Effector memory CD8-positive, alpha-beta T cell (primary cell): Measurements from ENCODE around the gene QARS1.

ENCODE experiments used
- ATAC-seq: fragments of 150-1000 bp; cut with Tn5 transposase; replicated peaks from 2 replicates; pipeline ENCODE4 v1.10.0; 2021; ENCODE audit warnings: mild to moderate bottlenecking, moderate library complexity
- DNase-seq, 3 experiments: peaks; one replicate each; pipeline ENCODE4 v3.0.0; 2021
- H3K27ac Mint-ChIP-seq, 2 donors: one replicate each; pipeline ENCODE4 v1.8.0; 2022; ENCODE audit warnings: mild to moderate bottlenecking in 2 of 2, mixed read lengths in 2 of 2, moderate library complexity in 2 of 2
- H3K27me3 Mint-ChIP-seq, 2 donors: one replicate each; pipeline ENCODE4 v1.8.0; 2022; ENCODE audit warnings: mixed read lengths in 2 of 2
- H3K36me3 Mint-ChIP-seq: one replicate; pipeline ENCODE4 v1.8.0; 2022; ENCODE audit warnings: mild to moderate bottlenecking, moderate library complexity, mixed read lengths; ENCODE audit not compliant: insufficient read depth
- H3K4me1 Mint-ChIP-seq, 2 donors: one replicate each; pipeline ENCODE4 v1.8.0; 2022; ENCODE audit warnings: low read depth in 2 of 2, mixed read lengths in 2 of 2
- H3K4me3 Mint-ChIP-seq, 2 donors: one replicate each; pipeline ENCODE4 v1.8.0; 2022; ENCODE audit warnings: mild to moderate bottlenecking in 2 of 2, mixed read lengths in 2 of 2, moderate library complexity in 2 of 2
- H3K9me3 Mint-ChIP-seq, 2 donors: one replicate each; pipeline ENCODE4 v1.8.0; 2022; ENCODE audit warnings: mixed read lengths in 2 of 2

The QARS1 gene

DNA sequence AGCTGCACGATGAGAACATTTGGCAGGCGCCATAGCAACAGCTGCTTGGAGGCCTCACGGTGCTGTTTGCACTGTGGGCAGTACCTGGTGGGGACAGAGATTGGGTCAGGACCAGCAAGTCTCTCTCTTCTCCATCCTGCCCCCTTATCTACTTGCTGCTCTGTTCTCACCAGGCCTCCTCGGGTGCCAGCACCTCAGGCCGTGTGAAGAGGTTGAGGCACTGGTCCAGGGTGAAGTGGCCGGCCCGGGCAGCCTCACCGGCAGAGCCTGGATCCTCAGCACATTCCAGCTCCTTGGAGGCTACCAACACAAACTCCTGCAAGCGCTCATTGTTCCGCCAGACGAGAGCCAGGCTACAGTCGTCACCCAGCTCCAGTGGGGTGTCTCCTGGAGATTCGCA is 6.2 kb upstream of the QARS1 start:
- Mint-ChIP-seq H3K27me3 (no peaks in the 10 kb centered on the region), H3K27ac (no peak overlapping the region), H3K9me3 (no peaks in the 10 kb centered on the region), H3K4me3 (no peak overlapping the region), H3K4me1 (peaks cover 0 to 1% of the 10 kb centered on the region in 2 donors), H3K36me3 (peaks cover 26% of the 10 kb centered on the region)
- ATAC-seq (no peak), DNase-seq (no peak)

GRCh38 chr3:49108346-49108745 is 3.8 kb upstream of the QARS1 start:
- H3K9me3 Mint-ChIP-seq = no peaks in the 10 kb centered on the region
- DNase-seq (no peak), ATAC-seq (no peak)
- peaks cover 17 to 20% of the 10 kb centered on the region in 2 donors for H3K4me1 Mint-ChIP-seq
- H3K27ac Mint-ChIP-seq = no peak overlapping the region
- H3K4me3 Mint-ChIP-seq = no peak overlapping the region
- no peaks in the 10 kb centered on the region for H3K27me3 Mint-ChIP-seq
- peaks cover 34% of the 10 kb centered on the region for H3K36me3 Mint-ChIP-seq

- Mint-ChIP-seq H3K27ac (peak overlapping the region; percentile 97 to 99), H3K27me3 (no peaks in the 10 kb centered on the region), H3K36me3 (peaks cover 43% of the 10 kb centered on the region), H3K4me3 (peak overlapping the region; percentile 99), H3K9me3 (no peaks in the 10 kb centered on the region), H3K4me1 (peaks cover 25 to 29% of the 10 kb centered on the region in 2 donors)
- no peak for ATAC-seq
- no peak for DNase-seq
These were observed 518 bp downstream of the QARS1 start for GRCh38 chr3:49104052-49104426.

DNA sequence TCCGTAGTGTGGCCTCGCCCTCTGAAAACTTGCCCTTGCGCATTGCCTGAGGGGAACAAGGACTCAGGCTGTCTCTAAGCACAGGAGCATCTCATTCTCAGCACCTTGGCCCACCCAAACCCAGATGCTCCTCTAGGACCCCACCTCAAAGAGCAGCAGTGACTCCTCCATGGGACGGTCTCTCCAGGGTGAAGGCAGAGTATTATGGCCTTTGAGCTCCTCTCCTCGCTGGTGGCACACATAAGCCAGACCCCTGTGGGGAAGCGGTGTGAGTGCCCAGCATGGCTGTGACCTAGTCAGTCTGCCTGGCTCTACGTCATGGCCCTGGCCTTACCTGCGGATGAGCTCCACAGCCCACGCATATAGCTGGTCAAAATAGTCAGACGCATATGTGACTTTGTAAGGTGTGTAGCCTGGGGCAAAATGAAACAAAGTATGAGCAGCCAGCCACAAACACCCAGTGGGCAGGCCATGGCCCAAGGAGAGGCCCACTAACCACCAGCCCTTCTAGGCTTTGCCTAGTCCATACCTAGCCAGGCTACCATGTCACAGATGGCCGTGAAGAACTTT is 4.4 kb downstream of the QARS1 start:
- Mint-ChIP-seq H3K27me3 (no peaks in the 10 kb centered on the region), H3K4me3 (no peak overlapping the region), H3K4me1 (peaks cover 25% of the 10 kb centered on the region in 2 donors), H3K36me3 (peaks cover 63% of the 10 kb centered on the region), H3K9me3 (no peaks in the 10 kb centered on the region), H3K27ac (no peak overlapping the region)
- DNase-seq (no peak), ATAC-seq (no peak)

- Mint-ChIP-seq H3K36me3 (peaks cover 58% of the 10 kb centered on the region), H3K9me3 (no peaks in the 10 kb centered on the region), H3K27me3 (no peaks in the 10 kb centered on the region), H3K4me3 (no peak overlapping the region), H3K27ac (no peak overlapping the region), H3K4me1 (peaks cover 16 to 20% of the 10 kb centered on the region in 2 donors)
- ATAC-seq (no peak), DNase-seq (no peak)
These were observed 5.5 kb downstream of the QARS1 start for GRCh38 chr3:49098910-49099630.

DNA sequence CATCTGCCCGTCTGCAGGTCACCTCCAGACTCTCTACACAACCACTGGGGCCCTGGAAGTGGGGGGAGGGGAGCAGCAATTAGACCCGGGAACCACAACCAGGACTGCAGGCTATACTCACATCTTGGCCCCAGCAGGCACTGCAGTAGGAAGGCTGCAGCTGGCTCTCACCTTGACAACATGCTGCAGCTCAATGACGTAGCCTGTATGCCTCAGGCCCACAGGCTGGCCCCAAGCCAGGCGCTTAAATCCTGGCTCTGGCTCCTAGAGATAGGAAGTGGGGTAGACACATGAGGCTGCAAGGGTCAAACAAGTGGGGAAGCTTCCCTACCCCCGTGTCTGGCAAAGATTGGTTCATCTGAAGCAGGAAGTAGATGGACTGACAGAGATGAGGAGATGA is 6.1 kb downstream of the QARS1 start:
- H3K4me3 Mint-ChIP-seq = no peak overlapping the region

DNA sequence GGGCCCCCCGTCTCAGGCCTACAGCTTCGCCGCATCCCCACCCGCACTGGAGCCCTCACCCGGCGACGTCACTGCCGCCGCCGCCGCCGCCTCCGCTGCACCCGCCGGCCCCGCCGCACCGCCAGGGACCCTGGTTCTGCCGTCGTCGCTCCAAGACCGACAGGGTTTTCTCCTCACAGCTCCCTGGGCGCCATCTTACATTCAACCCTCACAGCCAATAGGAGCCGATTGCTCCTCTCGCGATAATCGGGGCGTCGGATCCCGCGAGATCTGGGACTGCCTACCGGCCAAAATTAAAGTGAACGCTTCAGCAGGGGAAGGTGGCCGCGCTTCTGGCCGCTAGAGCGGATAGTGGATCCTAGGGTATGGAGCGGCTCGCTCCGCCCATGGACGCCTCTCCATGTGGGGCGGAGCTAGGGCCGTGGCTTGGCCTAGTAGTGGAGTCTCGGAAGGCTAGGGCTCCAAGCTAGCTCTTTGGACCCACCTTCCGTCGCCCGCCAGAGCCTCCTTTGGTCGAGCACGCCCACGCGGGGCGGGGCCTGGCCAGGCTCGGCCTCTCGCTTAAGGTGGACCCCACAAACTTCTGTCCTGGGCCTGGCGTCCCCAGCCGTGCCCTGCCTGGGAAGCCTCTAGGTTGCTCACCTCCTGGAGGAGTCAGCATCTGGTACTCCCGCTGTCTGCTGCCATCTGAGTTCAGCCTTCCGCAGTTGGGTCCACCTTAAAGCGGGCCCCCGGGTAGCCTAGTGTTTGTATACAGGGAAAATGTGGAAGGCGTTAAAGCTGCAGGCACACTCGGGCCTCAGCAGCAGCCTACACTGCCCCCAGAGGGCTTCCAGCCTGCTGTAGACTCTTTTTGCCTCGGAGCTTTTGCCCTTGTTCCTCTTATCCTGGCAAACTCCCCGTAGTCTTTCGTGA is 10.4 kb downstream of the QARS1 start, which contains the start of gene QRICH1:
QRICH1 (minus strand) TSS at position 219 of the 915 bp plus-strand sequence. CDS start 17,054 bp downstream, outside the sequence.
- Mint-ChIP-seq H3K4me1 (peaks cover 18 to 34% of the 10 kb centered on the region in 2 donors), H3K36me3 (peaks cover 73% of the 10 kb centered on the region), H3K27me3 (no peaks in the 10 kb centered on the region), H3K27ac (peak within 1 kb of the TSS; percentile 94 to 98), H3K9me3 (no peaks in the 10 kb centered on the region), H3K4me3 (peak within 1 kb of the TSS; percentile 92 to 99)
- peak; percentile 75 for ATAC-seq
- DNase-seq = peak; percentile 95 to 97 (median 95)

More for the DNA sequence above, 6.1 kb downstream of the QARS1 start:
- DNase-seq = no peak
- no peak for ATAC-seq
- Mint-ChIP-seq H3K9me3 (no peaks in the 10 kb centered on the region), H3K36me3 (peaks cover 57% of the 10 kb centered on the region), H3K27ac (no peak overlapping the region), H3K27me3 (no peaks in the 10 kb centered on the region), H3K4me1 (peaks cover 10 to 14% of the 10 kb centered on the region in 2 donors)

DNA sequence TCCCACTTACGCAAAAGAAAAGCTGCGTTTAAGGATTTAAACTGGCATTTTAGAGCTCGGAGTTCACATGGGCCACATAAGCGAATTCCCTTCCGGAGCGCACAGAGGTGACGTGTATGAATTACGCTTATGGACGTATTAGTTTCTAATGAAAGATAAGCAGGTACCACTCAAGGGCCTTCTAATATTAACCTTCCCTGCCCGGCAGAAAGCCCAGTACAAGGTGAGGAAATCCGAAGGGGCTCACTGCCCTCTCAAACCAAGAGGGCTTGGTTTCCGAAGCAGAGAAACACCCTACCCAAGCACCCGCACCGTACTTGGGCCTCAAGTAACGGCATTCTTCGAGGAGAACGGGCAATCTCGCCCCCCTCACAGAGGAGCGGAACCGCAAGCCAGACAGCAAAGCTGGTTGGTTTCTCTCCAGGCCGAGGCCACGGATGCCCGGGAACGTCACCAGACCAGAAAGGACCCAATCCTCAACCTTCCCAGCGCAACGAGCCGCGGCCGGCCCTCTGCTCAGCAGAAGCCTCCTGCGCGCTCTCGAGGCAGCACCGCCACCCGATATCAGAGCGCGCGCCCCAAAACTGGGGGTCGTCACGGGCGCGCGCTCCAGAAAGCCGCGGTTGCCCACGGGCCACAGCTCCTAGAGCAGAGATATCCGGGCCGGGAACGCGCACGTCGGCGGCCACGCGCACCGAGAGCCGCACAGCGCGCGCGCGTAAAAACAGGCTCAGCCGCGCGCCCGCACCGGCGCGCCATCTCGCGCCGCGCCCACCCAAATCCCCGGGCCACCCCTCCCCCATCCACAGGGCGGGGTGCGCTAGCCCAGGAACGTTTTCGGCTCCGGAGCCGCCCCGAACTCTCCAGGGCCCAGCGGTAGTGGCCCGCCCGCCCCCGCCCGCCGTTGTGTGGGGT is 11.4 kb downstream of the QARS1 start:
- H3K4me1 Mint-ChIP-seq = peaks cover 20 to 39% of the 10 kb centered on the region in 2 donors
- no peaks in the 10 kb centered on the region for H3K27me3 Mint-ChIP-seq
- DNase-seq (peak; percentile 81 to 84 (median 83)), ATAC-seq (peak; percentile 40)
- peak overlapping the region; percentile 92 to 99 for H3K4me3 Mint-ChIP-seq
- peaks cover 74% of the 10 kb centered on the region for H3K36me3 Mint-ChIP-seq
- peak overlapping the region; percentile 94 to 98 for H3K27ac Mint-ChIP-seq
- H3K9me3 Mint-ChIP-seq = no peaks in the 10 kb centered on the region

GRCh38 chr3:49081429-49081828 is 23.1 kb downstream of the QARS1 start:
- H3K4me1 Mint-ChIP-seq = peaks cover 6 to 14% of the 10 kb centered on the region in 2 donors
- H3K27me3 Mint-ChIP-seq = no peaks in the 10 kb centered on the region
- DNase-seq = no peak
- H3K27ac Mint-ChIP-seq = no peak overlapping the region
- H3K4me3 Mint-ChIP-seq = no peak overlapping the region
- H3K36me3 Mint-ChIP-seq = peaks cover 59% of the 10 kb centered on the region
- H3K9me3 Mint-ChIP-seq = no peaks in the 10 kb centered on the region
- ATAC-seq = no peak

DNA sequence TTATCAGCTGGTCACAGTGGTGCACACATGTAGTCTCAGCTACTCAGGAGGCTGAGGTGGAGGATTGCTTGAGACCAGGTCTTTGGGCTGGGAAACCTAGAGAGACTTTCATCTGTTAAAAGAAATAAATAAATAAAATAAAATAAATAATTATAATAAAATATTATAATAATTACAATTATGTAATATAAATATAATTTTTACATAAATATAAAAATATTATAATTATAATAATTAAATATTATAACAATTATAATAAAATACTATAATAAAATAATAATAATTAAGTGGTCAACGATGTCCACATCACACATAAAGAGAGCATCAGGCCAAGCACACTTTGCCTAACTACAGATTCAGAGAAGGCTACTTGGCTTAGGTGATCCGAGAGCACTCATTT is 25.3 kb downstream of the QARS1 start:
- Mint-ChIP-seq H3K27ac (no peak overlapping the region), H3K9me3 (no peaks in the 10 kb centered on the region), H3K4me1 (peaks cover 5 to 14% of the 10 kb centered on the region in 2 donors), H3K36me3 (peaks cover 66% of the 10 kb centered on the region), H3K4me3 (no peak overlapping the region), H3K27me3 (no peaks in the 10 kb centered on the region)
- DNase-seq (no peak), ATAC-seq (no peak)

GRCh38 chr3:49076646-49077045 is 27.9 kb downstream of the QARS1 start:
- H3K9me3 Mint-ChIP-seq = no peaks in the 10 kb centered on the region
- peak overlapping the region; percentile 41 to 62 for H3K27ac Mint-ChIP-seq
- H3K4me3 Mint-ChIP-seq = no peak overlapping the region
- H3K27me3 Mint-ChIP-seq = no peaks in the 10 kb centered on the region
- ATAC-seq (no peak), DNase-seq (no peak)
- peaks cover 84% of the 10 kb centered on the region for H3K36me3 Mint-ChIP-seq
- peaks cover 3 to 14% of the 10 kb centered on the region in 2 donors for H3K4me1 Mint-ChIP-seq

DNA sequence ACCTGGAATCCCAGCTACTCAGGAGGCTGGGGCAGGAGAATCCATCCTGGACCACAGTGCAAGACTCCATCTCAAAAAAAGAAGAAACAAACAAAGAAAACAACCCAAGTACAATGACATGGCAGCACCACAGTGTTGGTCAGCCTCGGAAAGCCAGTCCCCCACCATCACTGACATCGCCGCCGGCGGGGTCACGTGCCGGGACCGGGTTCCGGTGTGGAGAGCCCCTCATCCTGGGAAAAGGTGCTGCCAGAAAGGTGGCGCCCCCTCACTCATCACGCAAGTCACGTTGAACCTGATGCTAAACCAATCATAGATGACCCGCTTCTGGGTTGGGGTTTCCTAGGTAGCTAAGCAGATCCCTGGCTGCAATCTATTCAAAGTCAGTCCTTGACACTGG is 28.4 kb downstream of the QARS1 start:
- peaks cover 3 to 14% of the 10 kb centered on the region in 2 donors for H3K4me1 Mint-ChIP-seq
- H3K9me3 Mint-ChIP-seq = no peaks in the 10 kb centered on the region
- no peak overlapping the region for H3K27ac Mint-ChIP-seq
- ATAC-seq (no peak), DNase-seq (no peak)
- H3K27me3 Mint-ChIP-seq = no peaks in the 10 kb centered on the region
- H3K4me3 Mint-ChIP-seq = no peak overlapping the region
- peaks cover 87% of the 10 kb centered on the region for H3K36me3 Mint-ChIP-seq
